ENCODE data around the gene CARNS1.

The CARNS1 gene

DNA sequence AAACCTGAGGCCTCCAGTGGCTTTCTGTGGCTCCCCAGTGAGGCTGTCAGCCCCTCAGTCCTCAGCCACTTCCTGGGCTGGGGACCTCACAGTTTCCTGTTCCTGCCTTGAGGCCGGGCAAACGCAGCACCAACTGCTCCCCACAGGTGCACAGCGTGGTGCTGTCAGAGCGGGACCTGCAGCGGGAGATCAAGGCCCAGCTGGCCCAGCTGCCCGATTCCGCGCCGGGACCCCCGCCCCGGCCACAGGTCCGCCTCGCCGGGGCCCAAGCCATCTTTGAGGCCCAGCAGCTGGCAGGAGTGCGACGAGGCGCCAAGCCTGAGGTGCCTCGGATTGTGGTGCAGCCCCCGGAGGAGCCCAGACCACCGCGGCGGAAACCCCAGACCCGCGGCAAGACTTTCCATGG lies 6.2 kb upstream of the CARNS1 start:
- DNase-seq (ENCODE audit: low read depth, low spot score): no peak

DNA sequence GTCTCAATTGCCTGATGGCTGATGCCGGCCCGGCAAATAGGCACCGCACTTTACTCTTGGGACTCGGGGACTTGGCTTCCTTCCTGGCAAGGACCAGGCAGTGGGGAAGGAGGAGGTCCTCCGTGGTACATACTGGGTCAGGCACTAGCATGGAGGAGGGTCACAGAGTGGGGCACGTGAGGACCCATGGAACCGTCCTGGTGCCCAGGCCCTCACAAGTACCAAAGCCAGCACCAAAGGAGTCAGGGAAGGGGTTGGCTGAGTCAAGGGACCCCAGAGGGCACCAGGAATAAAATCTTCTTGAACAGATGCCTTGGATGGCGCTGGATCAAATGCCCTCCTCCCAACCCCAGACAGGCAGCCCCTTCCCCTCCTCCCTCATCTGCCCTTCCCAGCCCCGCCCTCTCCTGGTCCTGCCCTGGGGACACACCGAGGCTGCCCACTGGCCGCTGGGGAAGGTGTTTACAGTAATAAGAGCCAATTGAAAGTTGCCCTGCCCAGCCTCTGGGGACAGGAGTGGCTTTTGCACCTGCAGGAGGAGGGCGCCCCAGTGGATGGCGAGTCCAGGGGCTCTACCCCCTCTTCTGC lies 5.6 kb upstream of the CARNS1 start:
- H3K27ac ChIP-seq: no peak overlapping the region
- DNase-seq (ENCODE audit: low read depth, low spot score): no peak

More for the DNA sequence above, 6.2 kb upstream of the CARNS1 start:
- H3K27ac ChIP-seq: no peak overlapping the region

DNA sequence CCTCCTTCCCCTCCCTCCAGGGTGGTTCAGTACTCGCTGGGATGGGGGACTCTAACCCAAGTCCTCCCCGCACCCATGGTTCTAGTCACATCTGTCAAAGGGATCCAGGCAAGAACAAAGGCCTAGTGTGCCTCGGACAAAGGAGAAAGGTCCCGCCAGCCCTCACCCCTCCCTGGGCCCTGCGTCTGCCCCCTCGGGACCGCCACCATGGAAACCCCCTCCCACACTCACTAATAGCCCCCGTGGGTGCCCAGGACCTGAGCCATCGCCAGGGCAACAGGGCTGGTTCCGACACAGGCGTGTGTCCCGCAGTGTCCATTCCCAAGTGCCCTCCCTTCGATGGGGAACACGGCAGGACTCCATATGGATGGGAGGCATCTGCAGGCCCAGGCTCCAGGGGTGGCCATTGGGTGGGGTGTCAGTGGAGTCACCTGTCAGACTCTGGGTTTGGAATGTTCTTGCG lies 5.1 kb upstream of the CARNS1 start:
- no peak for DNase-seq (ENCODE audit: low read depth, low spot score)

DNA sequence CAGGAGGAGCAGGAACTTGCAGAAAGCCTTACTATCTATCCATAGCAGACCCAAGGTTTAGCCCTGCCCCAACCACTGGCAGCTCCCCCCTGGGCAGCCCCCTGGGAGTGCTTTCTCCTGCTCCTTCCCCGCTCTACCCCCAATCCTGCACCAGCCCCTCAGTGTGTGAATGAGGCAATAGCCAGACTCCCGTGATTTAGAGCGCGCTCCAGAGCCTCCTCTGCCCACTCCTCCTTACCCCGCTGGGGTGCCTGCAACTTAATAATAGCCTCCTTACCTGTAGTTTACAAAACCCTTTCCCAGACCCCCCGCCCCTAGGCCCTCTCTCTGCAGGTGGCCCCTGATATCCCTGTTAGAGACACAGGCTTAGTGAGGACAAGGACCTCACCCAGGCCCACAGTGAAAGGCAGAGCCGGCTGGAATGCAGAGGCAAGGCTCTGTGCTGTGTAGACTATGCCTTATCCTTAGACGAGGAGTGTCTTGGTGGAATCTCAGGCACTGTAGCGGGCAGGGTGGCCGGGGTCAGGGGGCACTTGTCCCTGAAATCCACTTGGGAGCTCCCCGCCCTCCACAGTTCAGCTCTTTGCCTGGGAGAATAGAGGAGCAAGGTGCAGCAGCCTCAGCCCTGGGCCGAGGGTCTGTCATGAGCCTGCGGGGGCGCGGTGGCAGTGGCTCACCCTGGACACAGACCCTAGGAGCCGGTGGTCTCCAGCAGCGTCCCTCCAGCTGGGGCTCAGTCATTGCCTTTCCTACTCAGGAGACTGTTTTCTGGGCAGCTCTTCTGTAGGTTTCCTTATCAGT lies 4.3 kb upstream of the CARNS1 start:
- DNase-seq (ENCODE audit: low read depth, low spot score): no peak
- no peak overlapping the region for H3K27ac ChIP-seq

More for the DNA sequence above, 5.1 kb upstream of the CARNS1 start:
- no peak overlapping the region for H3K27ac ChIP-seq

DNA sequence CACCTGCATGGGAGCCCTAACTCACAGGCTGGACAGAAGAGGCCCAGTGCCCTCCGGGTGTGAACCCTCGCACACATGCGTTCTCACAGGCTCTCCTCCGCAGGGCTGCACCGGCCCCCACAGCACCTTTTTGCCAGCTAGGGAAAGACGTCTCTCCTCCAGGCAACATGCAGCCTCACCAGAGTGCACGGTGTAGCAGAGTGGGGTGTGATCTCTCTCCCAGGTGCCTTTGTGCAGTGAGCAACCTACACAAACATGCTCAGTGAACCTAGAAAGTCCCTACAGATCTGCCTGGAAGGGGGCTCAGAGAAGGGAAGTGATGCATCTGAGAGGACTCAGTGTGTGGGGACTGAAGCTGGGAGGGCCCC lies 3.7 kb upstream of the CARNS1 start:
- H3K27ac ChIP-seq: no peak overlapping the region
- DNase-seq (ENCODE audit: low read depth, low spot score): no peak

DNA sequence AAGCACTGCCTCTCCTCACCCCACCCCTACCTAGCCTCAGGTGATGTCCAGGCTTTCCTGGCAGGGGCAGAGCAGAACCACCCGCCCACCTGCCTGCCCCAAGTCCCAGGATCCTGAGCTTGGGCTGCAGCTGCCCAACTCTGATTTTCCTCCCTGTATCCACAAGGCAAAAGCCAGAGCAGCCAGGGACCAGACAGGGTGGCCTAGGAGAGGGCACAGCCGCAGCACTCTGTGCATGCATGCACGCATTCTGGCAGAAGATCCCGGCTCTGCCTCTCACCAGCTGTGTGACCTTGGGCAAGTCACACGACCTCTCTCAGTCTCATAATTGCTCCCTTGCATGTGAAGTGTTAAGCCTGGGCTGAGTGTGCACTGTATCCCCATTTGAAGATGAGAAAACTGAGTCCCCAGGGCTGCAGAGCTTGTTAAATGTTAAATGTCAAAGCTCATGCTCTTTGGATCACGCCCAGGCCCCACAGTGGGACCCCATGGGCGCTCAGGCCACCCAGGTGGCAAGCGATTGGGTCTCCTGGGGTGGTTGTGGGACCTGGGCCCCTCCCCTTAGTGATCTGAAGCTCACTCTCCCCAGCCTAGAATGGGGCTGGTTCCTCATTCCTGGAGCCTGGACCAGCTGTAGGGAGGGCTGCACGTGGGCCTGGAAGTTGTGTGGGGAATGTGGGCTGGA lies 2.8 kb upstream of the CARNS1 start:
- no peak for DNase-seq (ENCODE audit: low read depth, low spot score)
- H3K27ac ChIP-seq: no peak overlapping the region

DNA sequence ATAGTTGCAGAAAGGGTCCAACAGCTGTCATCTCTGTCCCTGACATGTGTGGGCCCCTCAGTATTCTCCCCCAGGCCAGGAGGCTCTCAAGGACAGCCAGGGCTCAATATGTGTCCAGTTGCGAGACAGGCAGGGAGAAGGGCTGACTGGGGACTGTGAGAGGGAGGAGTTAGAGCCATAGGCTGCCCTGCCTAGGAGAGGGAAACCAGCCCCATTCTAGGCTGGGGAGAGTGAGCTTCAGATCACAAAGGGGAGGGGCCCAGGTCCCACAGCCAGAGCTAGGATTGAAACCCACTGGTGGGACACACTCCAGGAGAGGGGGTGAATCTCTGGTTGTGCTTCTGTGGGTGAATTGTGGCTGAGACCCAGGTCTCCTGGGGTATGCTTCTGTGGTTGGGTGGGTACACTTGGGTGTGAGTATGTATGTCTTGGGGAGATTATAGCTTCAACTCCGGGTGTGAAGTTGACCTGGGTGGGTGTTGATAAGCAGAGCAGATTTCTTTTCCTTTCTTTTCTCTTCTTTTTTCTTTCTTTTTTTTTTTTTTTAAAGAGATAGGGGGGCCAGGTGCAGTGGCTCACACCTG lies 2.1 kb upstream of the CARNS1 start:
- no peak overlapping the region for H3K27ac ChIP-seq
- no peak for DNase-seq (ENCODE audit: low read depth, low spot score)

DNA sequence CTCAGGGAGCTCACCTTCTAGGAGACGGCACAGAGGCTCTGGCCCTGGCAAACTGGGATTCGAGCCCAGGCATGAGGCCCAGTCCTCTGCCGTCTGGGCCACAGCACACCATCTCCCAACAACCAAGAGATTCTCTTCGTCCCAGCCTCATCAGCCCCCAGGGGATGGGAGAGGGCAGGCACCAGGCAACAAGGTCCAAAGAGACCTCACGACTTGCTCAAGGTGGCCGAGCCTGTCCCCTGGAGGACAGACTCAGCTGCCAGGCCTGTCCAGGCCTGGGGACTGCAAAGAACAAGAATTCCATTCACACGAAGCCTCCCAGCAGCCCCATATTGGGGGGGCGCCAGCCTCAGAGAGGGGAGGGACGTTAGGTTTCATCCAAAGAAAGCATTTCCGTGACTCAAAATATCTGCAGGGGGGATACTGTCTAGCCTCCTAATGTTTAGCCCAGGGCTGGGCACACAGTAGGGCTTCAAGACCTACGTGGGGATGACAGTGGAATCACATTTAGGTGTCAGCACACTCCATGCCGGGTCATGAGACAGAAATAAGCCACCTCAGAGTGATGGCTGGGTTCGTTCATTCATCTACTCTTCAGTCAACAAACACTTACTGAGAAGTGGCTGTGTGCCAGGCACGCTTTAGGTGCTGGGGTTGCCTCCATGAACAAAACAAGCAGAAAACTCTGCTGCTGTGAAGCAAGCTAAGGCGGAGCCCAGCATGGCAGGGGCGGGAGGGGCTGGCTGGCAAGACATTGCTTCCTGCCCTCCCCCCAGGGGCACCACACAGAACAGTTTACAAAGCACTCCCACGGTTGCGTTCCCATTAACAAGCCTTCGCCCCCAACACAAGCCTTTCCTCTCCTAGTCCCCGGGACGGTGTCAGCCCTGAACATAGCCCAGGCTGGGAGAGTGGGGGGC lies 1.2 kb downstream of the CARNS1 start:
- H3K27ac ChIP-seq: no peak overlapping the region
- DNase-seq (ENCODE audit: low read depth, low spot score): no peak

DNA sequence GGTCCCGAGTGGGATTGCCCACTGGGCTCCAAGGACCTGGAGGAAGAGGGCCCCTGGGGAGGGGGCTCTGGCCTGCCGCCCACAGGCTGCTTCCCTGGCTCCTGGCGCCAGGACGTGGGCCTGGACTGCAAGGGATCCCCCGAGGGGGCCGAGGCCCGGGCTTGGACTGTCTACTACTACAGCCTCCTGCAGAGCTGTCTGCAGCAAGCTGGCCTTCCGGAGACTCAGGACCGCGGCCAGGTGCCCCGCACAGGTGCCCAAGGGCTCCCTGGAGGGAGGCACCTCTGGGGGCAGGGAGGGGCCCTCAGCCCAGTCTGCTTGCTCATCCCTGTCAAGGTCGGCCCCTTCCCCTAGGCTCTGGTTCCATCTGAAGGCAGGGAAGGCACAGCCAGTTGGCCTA lies 1.9 kb downstream of the CARNS1 start:
- H3K27ac ChIP-seq: no peak overlapping the region
- no peak for DNase-seq (ENCODE audit: low read depth, low spot score)

DNA sequence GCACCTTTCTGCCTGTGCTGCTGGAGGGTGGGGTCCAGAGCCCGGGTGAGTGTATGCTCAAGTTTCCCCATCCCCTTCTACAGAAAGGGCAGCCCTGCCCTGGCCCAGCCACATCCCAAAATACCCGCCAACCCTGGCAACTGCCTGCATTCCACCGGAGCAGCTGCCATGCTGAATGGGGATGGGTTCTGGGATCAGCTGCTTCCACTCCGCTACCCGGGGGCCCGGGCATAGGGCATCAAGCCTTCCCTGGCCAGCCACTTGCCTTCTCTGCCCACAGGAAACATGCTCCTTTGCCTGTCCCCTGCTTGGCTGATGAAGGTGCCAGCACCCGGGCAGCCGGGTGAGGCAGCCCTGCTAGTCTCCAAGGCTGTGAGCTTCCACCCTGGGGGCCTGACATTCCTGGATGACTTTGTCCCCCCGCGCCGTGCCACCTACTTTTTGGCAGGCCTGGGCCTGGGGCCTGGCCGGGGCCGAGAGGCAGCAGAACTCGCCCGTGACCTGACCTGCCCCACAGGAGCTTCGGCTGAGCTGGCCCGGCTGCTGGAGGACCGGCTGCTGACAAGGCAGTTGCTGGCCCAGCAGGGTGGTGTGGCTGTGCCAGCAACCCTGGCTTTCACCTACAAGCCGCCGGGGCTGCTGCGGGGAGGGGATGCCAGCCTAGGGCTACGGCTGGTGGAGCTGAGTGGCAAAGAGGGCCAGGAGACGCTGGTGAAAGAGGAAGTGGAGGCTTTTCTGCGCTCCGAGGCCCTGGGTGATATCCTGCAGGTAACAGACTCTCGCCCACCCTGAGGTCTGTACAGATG lies 3.2 kb downstream of the CARNS1 start:
- DNase-seq (ENCODE audit: low read depth, low spot score): no peak

DNA sequence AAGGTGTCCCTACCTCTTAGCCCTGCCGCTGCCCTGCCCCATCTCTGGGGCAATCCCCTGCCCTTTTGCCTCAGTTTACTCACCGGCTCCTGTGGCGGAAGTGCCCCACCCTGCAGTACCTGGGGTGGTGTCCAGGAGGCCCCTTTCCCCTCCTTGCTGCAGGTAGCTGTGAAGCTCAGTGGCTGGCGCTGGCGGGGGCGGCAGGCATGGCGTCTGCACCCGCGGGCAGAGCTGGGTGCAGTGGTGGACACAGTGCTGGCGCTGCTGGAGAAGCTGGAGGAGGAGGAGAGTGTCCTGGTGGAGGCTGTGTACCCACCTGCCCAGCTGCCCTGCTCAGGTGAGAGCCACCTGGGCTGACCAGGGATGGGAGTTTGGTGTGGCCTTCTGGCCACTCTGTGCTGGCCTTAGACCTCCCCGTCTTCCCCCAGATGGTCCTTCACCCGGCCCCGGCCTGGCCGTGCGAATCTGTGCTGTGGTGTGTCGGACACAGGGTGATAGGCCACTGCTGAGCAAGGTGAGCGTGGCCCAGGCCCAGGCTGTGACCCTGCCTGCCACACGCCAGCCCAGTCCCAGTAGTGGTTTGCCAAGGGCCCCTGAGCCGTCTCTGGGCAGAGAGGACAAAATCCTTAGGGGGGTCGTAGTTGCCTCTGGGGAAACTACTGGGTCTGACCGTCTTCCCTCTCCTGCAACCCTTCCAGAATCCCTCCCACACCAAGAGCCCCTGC lies 4.0 kb downstream of the CARNS1 start:
- no peak overlapping the region for H3K27ac ChIP-seq
- DNase-seq (ENCODE audit: low read depth, low spot score): no peak

More for the DNA sequence above, 3.2 kb downstream of the CARNS1 start:
- H3K27ac ChIP-seq: no peak overlapping the region

DNA sequence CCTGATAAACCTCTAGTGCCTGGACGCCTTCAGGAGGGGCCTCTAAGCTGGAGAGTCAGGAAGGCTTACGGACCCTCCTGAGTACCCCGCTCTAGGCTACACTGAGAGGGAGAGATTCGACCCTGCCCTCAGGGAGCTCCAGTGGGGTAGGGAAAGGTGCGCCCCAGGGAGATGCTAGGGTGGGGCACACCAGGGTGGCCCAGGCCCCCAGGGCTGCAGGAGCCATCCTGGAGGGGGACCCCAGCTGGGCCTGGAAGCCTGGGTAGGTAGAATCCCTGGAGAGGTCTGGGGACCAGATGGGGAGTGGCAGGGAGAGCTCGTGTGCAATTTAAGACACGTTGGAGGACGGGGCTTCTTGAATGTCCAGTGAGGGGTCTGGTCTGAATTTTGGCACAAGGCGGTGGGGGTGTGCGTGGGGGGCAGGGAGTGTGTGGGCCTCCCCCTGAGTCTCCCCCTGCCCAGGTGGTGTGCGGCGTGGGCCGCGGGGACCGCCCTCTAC lies 4.7 kb downstream of the CARNS1 start:
- no peak for DNase-seq (ENCODE audit: low read depth, low spot score)
- H3K27ac ChIP-seq: peak overlapping the region; percentile 38

DNA sequence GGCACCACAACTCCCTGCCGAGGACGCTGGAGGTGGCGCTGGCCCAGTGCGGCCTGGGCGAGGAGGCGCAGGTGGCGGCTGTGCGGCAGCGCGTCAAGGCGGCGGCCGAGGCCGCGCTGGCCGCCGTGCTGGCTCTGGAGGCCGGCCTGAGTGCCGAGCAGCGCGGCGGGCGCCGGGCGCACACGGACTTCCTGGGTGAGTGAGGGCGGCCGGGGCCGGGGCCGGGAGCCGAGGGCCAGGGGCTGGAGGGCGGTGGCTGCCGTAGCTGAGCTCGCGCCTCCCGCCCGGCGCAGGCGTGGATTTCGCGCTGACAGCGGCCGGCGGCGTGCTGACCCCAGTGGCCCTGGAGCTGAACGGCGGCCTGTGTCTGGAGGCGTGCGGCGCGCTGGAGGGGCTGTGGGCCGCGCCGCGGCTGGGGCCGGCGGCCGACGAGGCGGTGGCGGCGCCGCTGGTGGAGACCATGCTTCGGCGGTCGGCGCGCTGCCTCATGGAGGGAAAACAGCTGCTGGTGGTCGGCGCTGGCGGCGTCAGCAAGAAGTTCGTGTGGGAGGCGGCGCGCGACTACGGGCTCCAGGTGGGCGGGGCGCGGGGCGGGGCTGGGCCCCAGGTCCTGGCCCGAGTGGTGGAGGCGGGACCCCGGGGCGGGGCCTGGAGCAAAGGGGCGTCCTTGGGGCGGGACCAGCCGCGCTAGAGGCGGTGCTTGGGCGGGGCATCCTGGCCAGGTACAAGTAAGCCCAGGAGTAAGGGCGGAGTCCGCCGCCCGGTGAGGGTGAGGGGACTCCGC lies 5.4 kb downstream of the CARNS1 start:
- DNase-seq (ENCODE audit: low read depth, low spot score): peak; percentile 33
- peak overlapping the region; percentile 38 for H3K27ac ChIP-seq

DNA sequence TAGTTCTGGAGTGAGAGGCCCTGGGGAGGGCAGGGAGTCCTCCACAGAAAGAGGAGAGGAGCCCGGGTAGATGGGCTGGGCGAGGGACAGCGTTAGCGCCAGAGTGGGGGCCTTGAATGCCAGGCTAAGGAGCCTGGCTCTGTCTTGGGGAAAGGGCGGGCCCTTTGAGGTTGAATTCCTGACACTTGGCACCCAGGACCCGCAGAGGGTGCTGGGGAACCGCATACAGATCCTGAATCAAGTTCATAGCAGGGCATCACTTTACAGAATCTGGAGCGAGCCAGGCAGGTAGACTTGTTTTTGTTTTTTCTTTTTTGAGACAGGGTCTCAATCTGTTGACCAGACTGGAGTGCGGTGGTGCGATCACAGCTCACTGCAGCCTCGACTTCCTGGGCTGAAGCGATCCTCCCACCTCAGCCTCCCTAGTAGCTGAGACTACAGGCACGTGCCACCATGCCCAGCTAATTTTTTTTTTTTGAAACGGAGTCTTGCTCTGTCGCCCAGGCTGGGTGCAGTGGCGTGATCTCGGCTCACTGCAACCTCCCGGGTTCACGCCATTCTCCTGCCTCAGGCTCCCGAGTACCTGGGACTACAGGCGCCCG lies 6.1 kb downstream of the CARNS1 start:
- H3K27ac ChIP-seq: no peak overlapping the region
- DNase-seq (ENCODE audit: low read depth, low spot score): no peak

DNA sequence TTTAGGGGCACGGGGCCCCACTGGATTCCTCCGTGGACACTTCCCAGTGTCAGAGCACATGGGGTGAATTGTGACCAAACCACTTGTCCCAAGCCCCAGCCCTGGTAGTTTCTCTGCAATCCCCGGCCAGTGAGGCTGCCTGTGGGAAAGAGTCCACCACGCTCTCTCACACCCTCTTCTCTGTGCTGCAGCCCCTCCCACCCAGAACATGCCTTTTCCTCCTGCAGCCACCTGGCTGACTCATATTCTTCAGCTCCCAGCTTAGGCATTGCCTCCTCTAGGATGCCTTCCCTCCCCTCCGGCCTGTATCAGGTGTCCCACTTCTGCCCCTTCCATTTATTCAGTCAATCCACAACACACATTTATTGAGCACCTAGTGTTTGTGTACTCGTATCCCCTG lies 7.4 kb downstream of the CARNS1 start:
- no peak overlapping the region for H3K27ac ChIP-seq
- DNase-seq (ENCODE audit: low read depth, low spot score): peak; percentile 31

DNA sequence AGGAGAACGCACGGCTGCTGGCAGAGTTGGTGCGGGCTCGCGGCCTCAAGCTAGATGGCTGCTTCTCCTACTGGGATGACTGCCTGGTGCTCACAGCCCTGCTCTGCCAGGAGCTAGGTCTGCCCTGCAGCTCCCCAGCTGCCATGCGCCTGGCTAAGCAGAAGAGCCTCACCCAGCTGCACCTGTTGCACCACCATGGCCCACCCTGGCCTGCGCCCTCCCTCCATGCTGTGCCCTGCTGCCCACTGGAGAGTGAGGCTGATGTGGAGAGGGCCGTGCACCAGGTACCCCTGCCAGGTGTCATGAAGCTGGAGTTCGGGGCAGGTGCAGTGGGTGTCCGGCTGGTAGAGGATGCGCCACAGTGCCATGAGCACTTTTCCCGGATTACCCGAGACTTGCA lies 8.0 kb downstream of the CARNS1 start:
- H3K27ac ChIP-seq: no peak overlapping the region
- no peak for DNase-seq (ENCODE audit: low read depth, low spot score)

Data from epithelial cell of prostate (primary cell).